ENCODE results near the gene P4HA2.

Gene P4HA2

GRCh38 chr5:132223861-132224260 is 3.8 kb downstream of the P4HA2 start:
- no peak for DNase-seq (ENCODE audit: low read depth)

- no peak for DNase-seq (ENCODE audit: low read depth)
These were observed 5.0 kb downstream of the P4HA2 start for GRCh38 chr5:132222649-132223038.

- DNase-seq (ENCODE audit: low read depth): no peak
These were observed 5.6 kb downstream of the P4HA2 start for GRCh38 chr5:132221781-132222648.

GRCh38 chr5:132220491-132220890 is 7.2 kb downstream of the P4HA2 start:
- DNase-seq (ENCODE audit: low read depth): no peak

GRCh38 chr5:132219981-132220380 is 7.7 kb downstream of the P4HA2 start:
- no peak for DNase-seq (ENCODE audit: low read depth)

GRCh38 chr5:132219289-132219970 is 8.2 kb downstream of the P4HA2 start:
- DNase-seq (ENCODE audit: low read depth): no peak

- no peak for DNase-seq (ENCODE audit: low read depth)
These were observed 9.3 kb downstream of the P4HA2 start for GRCh38 chr5:132218321-132218720.

- DNase-seq (ENCODE audit: low read depth): no peak
These were observed 12.3 kb downstream of the P4HA2 start for GRCh38 chr5:132215329-132215728.

GRCh38 chr5:132214491-132214890 is 13.2 kb downstream of the P4HA2 start:
- DNase-seq (ENCODE audit: low read depth): no peak

GRCh38 chr5:132213666-132214065 is 14.0 kb downstream of the P4HA2 start:
- no peak for DNase-seq (ENCODE audit: low read depth)

GRCh38 chr5:132211787-132212186 is 15.9 kb downstream of the P4HA2 start:
- no peak for DNase-seq (ENCODE audit: low read depth)

- no peak for DNase-seq (ENCODE audit: low read depth)
These were observed 16.7 kb downstream of the P4HA2 start for GRCh38 chr5:132210944-132211343.

- no peak for DNase-seq (ENCODE audit: low read depth)
These were observed 17.6 kb downstream of the P4HA2 start for GRCh38 chr5:132209901-132210545.

- DNase-seq (ENCODE audit: low read depth): no peak
These were observed 18.5 kb downstream of the P4HA2 start for GRCh38 chr5:132209131-132209530.

- no peak for DNase-seq (ENCODE audit: low read depth)
These were observed 19.9 kb downstream of the P4HA2 start for GRCh38 chr5:132207778-132208177.

- no peak for DNase-seq (ENCODE audit: low read depth)
These were observed 20.9 kb downstream of the P4HA2 start for GRCh38 chr5:132206782-132207181.

- no peak for DNase-seq (ENCODE audit: low read depth)
These were observed 22.1 kb downstream of the P4HA2 start for GRCh38 chr5:132205385-132206125.

GRCh38 chr5:132204371-132205135 is 23.1 kb downstream of the P4HA2 start:
- DNase-seq (ENCODE audit: low read depth): no peak

GRCh38 chr5:132203916-132204315 is 23.7 kb downstream of the P4HA2 start:
- DNase-seq (ENCODE audit: low read depth): no peak

- DNase-seq (ENCODE audit: low read depth): no peak
These were observed 24.2 kb downstream of the P4HA2 start for GRCh38 chr5:132203464-132203818.

- DNase-seq (ENCODE audit: low read depth): no peak
These were observed 24.8 kb downstream of the P4HA2 start for GRCh38 chr5:132202711-132203463.

Measured in activated gamma-delta T cell treated with anti-CD3 and anti-CD28 coated beads, Interleukin-2, amount 50 U/mL, for 16 hours (primary cell).